ENCODE data around the gene PCED1B. TPM values are rescaled to one million over a fixed set of nuclear protein-coding genes. Genes with fewer than 3 reads are reported as not detected.
"Not testable (repeated sequence)": the region's sequence is repeated elsewhere in the genome, so short reads cannot be mapped to it uniquely, and the experiment has no call there.

Gene PCED1B
- total RNA-seq, 1 experiment from 2014 or later, result 6.6 TPM

DNA sequence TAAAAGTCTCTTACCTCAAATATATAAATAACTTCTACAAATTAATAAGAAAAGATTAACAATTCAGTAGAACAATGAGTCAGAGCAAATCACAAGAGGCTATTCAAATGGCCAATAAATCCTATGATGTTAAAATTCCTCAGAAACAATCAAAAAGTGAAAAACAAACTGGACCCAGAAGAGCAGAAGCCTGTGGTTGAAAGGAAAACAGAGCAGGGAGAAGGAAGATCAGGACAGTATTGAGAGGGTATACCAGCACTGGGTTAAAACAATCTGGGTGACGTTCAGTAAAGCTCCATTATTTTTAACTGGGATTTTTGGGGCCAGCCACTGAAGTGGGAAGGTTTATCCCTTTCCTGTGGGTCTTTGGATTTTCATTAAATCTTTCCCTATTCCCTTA is 39.7 kb upstream of the PCED1B start (continued):
- TF ChIP-seq, protein P1, sequence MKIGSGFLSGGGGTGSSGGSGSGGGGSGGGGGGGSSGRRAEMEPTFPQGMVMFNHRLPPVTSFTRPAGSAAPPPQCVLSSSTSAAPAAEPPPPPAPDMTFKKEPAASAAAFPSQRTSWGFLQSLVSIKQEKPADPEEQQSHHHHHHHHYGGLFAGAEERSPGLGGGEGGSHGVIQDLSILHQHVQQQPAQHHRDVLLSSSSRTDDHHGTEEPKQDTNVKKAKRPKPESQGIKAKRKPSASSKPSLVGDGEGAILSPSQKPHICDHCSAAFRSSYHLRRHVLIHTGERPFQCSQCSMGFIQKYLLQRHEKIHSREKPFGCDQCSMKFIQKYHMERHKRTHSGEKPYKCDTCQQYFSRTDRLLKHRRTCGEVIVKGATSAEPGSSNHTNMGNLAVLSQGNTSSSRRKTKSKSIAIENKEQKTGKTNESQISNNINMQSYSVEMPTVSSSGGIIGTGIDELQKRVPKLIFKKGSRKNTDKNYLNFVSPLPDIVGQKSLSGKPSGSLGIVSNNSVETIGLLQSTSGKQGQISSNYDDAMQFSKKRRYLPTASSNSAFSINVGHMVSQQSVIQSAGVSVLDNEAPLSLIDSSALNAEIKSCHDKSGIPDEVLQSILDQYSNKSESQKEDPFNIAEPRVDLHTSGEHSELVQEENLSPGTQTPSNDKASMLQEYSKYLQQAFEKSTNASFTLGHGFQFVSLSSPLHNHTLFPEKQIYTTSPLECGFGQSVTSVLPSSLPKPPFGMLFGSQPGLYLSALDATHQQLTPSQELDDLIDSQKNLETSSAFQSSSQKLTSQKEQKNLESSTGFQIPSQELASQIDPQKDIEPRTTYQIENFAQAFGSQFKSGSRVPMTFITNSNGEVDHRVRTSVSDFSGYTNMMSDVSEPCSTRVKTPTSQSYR (CRISPR knock-in tag; IDR thresholded peaks at IDR 0.05), result no peak
- no peak for TF ChIP-seq GABPB1 (CRISPR knock-in tag; IDR thresholded peaks at IDR 0.05)

DNA sequence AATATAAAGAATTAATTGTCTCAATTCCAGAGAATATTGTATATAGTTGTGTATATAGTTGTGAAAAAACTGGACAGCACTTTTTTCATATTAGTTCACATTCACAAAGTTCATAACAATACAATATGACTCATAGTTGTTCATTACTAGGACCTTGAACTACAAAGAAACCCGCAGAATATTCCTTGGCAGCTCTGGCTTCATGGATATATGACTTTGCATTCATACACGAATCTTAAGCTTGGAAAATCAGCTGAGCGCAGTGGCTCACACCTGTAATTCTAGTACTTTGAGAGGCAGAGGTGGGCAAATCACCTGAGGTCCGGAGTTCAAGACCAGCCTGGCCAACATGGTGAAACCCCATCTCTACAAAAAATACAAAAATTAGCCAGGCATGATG is 38.1 kb upstream of the PCED1B start:
- Mint-ChIP-seq H3K36me3 (no peaks in the 10 kb centered on the region), H3K27me3 (ENCODE audit: low read depth) (no peaks in the 10 kb centered on the region), H3K4me3 (no peak overlapping the region), H3K4me1 (0 out of 2 replicates have a peak, but pooled peaks cover 2% of the 10 kb centered on the region), H3K9me3 (peaks cover 4% of the 10 kb centered on the region), H3K27ac (no peak overlapping the region)
- ATAC-seq, result no peak
- ChIA-PET CTCF (interaction anchor here (1.1 kb wide), 1 partner anchor 72 kb away, joined by 3 read pairs; no protein-coding TSS in a partner anchor), POLR2A (no interaction called here)
- no peak for DNase-seq (ENCODE audit: low spot score)
- TF ChIP-seq SP1 (CRISPR knock-in tag; conservative IDR thresholded peaks at IDR 0.05) (no peak), TEAD4 (CRISPR knock-in tag; IDR thresholded peaks at IDR 0.05) (no peak), JUN (CRISPR knock-in tag; IDR thresholded peaks at IDR 0.05) (no peak)

GRCh38 chr12:47048541-47048940 is 30.9 kb upstream of the PCED1B start:
- no peak overlapping the region for H3K4me3 Mint-ChIP-seq
- POLR2A ChIA-PET, result no interaction called here
- ATAC-seq (no peak), DNase-seq (ENCODE audit: low spot score) (no peak)
- no peak overlapping the region for H3K27ac Mint-ChIP-seq
- CTCF ChIA-PET, result no interaction called here
- TF ChIP-seq GRHL2 (CRISPR knock-in tag; IDR thresholded peaks at IDR 0.05; ENCODE audit: insufficient replicate concordance, severe bottlenecking), result no peak
- TF ChIP-seq, protein P2, sequence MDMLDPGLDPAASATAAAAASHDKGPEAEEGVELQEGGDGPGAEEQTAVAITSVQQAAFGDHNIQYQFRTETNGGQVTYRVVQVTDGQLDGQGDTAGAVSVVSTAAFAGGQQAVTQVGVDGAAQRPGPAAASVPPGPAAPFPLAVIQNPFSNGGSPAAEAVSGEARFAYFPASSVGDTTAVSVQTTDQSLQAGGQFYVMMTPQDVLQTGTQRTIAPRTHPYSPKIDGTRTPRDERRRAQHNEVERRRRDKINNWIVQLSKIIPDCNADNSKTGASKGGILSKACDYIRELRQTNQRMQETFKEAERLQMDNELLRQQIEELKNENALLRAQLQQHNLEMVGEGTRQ (CRISPR knock-in tag; IDR thresholded peaks at IDR 0.05), result no peak
- TF ChIP-seq ZNF121 (CRISPR knock-in tag; IDR thresholded peaks at IDR 0.05), result no peak
- TF ChIP-seq, protein P3, sequence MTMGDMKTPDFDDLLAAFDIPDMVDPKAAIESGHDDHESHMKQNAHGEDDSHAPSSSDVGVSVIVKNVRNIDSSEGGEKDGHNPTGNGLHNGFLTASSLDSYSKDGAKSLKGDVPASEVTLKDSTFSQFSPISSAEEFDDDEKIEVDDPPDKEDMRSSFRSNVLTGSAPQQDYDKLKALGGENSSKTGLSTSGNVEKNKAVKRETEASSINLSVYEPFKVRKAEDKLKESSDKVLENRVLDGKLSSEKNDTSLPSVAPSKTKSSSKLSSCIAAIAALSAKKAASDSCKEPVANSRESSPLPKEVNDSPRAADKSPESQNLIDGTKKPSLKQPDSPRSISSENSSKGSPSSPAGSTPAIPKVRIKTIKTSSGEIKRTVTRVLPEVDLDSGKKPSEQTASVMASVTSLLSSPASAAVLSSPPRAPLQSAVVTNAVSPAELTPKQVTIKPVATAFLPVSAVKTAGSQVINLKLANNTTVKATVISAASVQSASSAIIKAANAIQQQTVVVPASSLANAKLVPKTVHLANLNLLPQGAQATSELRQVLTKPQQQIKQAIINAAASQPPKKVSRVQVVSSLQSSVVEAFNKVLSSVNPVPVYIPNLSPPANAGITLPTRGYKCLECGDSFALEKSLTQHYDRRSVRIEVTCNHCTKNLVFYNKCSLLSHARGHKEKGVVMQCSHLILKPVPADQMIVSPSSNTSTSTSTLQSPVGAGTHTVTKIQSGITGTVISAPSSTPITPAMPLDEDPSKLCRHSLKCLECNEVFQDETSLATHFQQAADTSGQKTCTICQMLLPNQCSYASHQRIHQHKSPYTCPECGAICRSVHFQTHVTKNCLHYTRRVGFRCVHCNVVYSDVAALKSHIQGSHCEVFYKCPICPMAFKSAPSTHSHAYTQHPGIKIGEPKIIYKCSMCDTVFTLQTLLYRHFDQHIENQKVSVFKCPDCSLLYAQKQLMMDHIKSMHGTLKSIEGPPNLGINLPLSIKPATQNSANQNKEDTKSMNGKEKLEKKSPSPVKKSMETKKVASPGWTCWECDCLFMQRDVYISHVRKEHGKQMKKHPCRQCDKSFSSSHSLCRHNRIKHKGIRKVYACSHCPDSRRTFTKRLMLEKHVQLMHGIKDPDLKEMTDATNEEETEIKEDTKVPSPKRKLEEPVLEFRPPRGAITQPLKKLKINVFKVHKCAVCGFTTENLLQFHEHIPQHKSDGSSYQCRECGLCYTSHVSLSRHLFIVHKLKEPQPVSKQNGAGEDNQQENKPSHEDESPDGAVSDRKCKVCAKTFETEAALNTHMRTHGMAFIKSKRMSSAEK (CRISPR knock-in tag; IDR thresholded peaks at IDR 0.05; ENCODE audit: borderline replicate concordance), result no peak
- no peak for TF ChIP-seq OVOL2 (CRISPR knock-in tag; IDR thresholded peaks at IDR 0.05; ENCODE audit: borderline replicate concordance)
- H3K36me3 Mint-ChIP-seq, result peaks cover 24% of the 10 kb centered on the region
- H3K4me1 Mint-ChIP-seq, result no peaks in the 10 kb centered on the region
- H3K9me3 Mint-ChIP-seq, result peaks cover 22% of the 10 kb centered on the region
- H3K27me3 Mint-ChIP-seq (ENCODE audit: low read depth), result peaks cover 8% of the 10 kb centered on the region; the same call in 1 of the 2 replicates

DNA sequence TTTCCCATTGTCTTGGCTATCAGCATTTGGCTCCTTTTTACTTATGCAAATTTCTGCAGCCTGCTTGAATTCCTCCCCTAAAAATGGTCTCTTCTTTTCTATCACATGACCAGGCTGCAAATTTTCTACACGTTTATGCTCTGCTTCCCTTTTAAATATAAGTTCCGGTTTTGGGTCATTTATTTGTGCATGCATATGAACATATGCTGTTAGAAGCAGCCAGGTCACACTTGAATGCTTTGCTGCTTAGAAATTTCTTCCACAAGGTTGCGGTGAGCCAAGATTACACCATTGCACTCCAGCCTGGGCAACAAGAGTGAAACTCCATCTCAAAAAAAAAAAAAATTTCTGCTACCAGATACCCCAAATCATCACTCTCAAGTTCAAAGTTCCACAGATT is 28.1 kb upstream of the PCED1B start:
- H3K4me3 Mint-ChIP-seq; CTCF ChIA-PET; H3K27ac Mint-ChIP-seq; H3K4me1 Mint-ChIP-seq; ATAC-seq; H3K27me3 Mint-ChIP-seq (ENCODE audit: low read depth); DNase-seq (ENCODE audit: low spot score): not testable (repeated sequence)
- POLR2A ChIA-PET, result interaction anchor here (0.7 kb wide), 1 partner anchor 181 kb away, joined by 3 read pairs; no protein-coding TSS in a partner anchor
- Mint-ChIP-seq H3K36me3 (peaks cover 24% of the 10 kb centered on the region), H3K9me3 (peaks cover 18% of the 10 kb centered on the region)

GRCh38 chr12:47052274-47052673 is 27.1 kb upstream of the PCED1B start:
- POLR2A ChIA-PET, result no interaction called here
- Mint-ChIP-seq H3K36me3 (peaks cover 27% of the 10 kb centered on the region), H3K27ac (no peak overlapping the region), H3K27me3 (ENCODE audit: low read depth) (peaks cover 14% of the 10 kb centered on the region), H3K9me3 (peaks cover 18% of the 10 kb centered on the region), H3K4me1 (no peaks in the 10 kb centered on the region), H3K4me3 (no peak overlapping the region)
- ATAC-seq (no peak), DNase-seq (ENCODE audit: low spot score) (no peak)
- CTCF ChIA-PET, result no interaction called here
- no peak for TF ChIP-seq MYBL2 (CRISPR knock-in tag; IDR thresholded peaks at IDR 0.05)
- no peak for TF ChIP-seq RORB (CRISPR knock-in tag; IDR thresholded peaks at IDR 0.05)
- TF ChIP-seq PREB (CRISPR knock-in tag; IDR thresholded peaks at IDR 0.05; ENCODE audit: borderline replicate concordance), result no peak
- no peak for TF ChIP-seq CREB1 (CRISPR knock-in tag; IDR thresholded peaks at IDR 0.05)
- no peak for TF ChIP-seq GTF2I (CRISPR knock-in tag; conservative IDR thresholded peaks at IDR 0.05)
- TF ChIP-seq ETV6 (CRISPR knock-in tag; IDR thresholded peaks at IDR 0.05), result no peak
- TF ChIP-seq EMX1 (CRISPR knock-in tag; IDR thresholded peaks at IDR 0.05), result no peak
- TF ChIP-seq ZSCAN18 (CRISPR knock-in tag; IDR thresholded peaks at IDR 0.05), result no peak
- no peak for TF ChIP-seq JUN (CRISPR knock-in tag; IDR thresholded peaks at IDR 0.05)
- TF ChIP-seq SOX15 (CRISPR knock-in tag; IDR thresholded peaks at IDR 0.05), result no peak

All from WTC11 (cell line).